ENCODE measurements around the gene DPP4. TPM values are rescaled to one million over a fixed set of nuclear protein-coding genes. Genes with fewer than 3 reads are reported as not detected.
"Not testable (repeated sequence)": the region's sequence is repeated elsewhere in the genome, so short reads cannot be mapped to it uniquely, and the experiment has no call there.

The DPP4 gene
- total RNA-seq, 1 donor from 2014 or later, result not detected

DNA sequence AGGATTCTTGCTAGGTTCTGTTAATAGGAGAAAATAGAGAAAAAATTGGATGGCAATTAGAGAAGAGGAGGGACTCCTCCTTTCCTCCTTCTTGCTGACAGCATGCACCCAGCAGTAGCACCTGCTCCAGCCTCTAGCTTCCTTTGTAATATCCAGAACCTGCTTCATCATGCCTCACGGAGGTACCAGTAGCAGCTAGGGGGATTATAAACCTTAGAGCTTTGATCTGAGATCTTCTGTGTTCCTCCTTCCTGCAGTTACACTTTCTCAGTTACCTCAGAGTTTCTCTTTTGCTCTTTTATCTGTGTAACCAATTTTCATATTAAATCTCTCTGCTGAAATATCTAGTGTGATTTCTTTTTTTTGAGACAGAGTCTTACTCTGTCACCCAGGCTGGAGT lies 16.6 kb downstream of the DPP4 start:
- Mint-ChIP-seq H3K4me3 (ENCODE audit: unreplicated experiment) (no peak overlapping the region), H3K27me3 (ENCODE audit: unreplicated experiment) (peaks cover 12% of the 10 kb centered on the region), H3K27ac (ENCODE audit: unreplicated experiment) (no peak overlapping the region), H3K9me3 (ENCODE audit: unreplicated experiment) (peaks cover 12% of the 10 kb centered on the region), H3K4me1 (ENCODE audit: unreplicated experiment) (no peaks in the 10 kb centered on the region), H3K36me3 (ENCODE audit: unreplicated experiment) (no peaks in the 10 kb centered on the region)
- TF ChIP-seq, protein P1, sequence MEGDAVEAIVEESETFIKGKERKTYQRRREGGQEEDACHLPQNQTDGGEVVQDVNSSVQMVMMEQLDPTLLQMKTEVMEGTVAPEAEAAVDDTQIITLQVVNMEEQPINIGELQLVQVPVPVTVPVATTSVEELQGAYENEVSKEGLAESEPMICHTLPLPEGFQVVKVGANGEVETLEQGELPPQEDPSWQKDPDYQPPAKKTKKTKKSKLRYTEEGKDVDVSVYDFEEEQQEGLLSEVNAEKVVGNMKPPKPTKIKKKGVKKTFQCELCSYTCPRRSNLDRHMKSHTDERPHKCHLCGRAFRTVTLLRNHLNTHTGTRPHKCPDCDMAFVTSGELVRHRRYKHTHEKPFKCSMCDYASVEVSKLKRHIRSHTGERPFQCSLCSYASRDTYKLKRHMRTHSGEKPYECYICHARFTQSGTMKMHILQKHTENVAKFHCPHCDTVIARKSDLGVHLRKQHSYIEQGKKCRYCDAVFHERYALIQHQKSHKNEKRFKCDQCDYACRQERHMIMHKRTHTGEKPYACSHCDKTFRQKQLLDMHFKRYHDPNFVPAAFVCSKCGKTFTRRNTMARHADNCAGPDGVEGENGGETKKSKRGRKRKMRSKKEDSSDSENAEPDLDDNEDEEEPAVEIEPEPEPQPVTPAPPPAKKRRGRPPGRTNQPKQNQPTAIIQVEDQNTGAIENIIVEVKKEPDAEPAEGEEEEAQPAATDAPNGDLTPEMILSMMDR (IDR thresholded peaks at IDR 0.05), result no peak
- DNase-seq (ENCODE audit: extremely low spot score, unreplicated experiment), result no peak

DNA sequence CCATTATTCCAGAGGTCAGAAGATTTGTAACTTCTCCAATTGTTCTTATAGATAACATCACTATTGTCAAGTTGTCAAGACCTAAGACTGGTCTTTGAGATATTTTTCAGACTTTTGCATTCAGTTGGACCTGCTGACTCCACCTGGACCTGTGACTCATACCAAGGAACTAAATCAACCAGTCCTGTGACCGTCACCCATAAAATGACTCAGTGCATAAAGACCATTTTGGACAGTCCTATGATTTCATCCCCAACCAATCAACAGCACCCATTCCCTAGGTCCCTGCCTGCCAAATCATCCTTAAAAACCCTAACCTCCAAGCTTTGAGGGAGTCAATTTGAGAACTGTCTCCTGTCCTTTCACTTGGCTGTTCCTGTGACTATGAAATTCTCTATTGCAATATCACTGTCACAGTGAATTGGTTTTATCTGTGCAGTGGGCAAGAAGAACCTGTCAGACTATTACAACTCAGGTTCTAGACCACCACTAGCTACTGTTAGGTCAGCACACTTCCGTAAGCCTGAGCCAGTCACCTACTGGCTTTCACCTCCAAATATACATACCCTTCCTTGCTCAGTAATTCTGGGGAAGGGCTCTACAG lies 17.1 kb downstream of the DPP4 start:
- Mint-ChIP-seq H3K4me1 (ENCODE audit: unreplicated experiment) (no peaks in the 10 kb centered on the region), H3K36me3 (ENCODE audit: unreplicated experiment) (no peaks in the 10 kb centered on the region), H3K27me3 (ENCODE audit: unreplicated experiment) (peaks cover 12% of the 10 kb centered on the region), H3K9me3 (ENCODE audit: unreplicated experiment) (peaks cover 12% of the 10 kb centered on the region), H3K27ac (ENCODE audit: unreplicated experiment) (no peak overlapping the region), H3K4me3 (ENCODE audit: unreplicated experiment) (no peak overlapping the region)
- TF ChIP-seq, protein P1 (IDR thresholded peaks at IDR 0.05), result no peak
- DNase-seq (ENCODE audit: extremely low spot score, unreplicated experiment), result no peak

DNA sequence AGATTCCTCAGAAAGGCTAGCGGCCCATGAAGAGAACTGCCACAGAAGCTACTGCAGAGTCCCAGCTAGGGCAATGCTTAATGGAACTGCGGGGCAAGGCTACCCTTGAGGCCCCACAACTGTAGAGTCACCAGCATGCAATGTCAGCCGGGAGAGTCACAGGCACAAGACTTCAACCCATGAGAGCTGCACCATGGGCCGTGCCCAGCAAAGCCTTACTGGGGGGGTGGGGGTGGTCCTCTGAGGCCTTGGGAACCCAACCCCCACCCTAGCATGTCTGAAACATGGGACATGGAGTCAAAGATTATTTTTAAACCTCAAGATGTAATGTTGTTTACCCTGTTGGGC lies 20.2 kb downstream of the DPP4 start:
- H3K4me1 Mint-ChIP-seq (ENCODE audit: unreplicated experiment), result no peaks in the 10 kb centered on the region
- TF ChIP-seq, protein P1 (IDR thresholded peaks at IDR 0.05), result no peak
- peaks cover 12% of the 10 kb centered on the region for H3K9me3 Mint-ChIP-seq (ENCODE audit: unreplicated experiment)
- peaks cover under 1% of the 10 kb centered on the region for H3K27me3 Mint-ChIP-seq (ENCODE audit: unreplicated experiment)
- no peak overlapping the region for H3K27ac Mint-ChIP-seq (ENCODE audit: unreplicated experiment)
- no peaks in the 10 kb centered on the region for H3K36me3 Mint-ChIP-seq (ENCODE audit: unreplicated experiment)
- DNase-seq (ENCODE audit: extremely low spot score, unreplicated experiment), result no peak
- no peak overlapping the region for H3K4me3 Mint-ChIP-seq (ENCODE audit: unreplicated experiment)

DNA sequence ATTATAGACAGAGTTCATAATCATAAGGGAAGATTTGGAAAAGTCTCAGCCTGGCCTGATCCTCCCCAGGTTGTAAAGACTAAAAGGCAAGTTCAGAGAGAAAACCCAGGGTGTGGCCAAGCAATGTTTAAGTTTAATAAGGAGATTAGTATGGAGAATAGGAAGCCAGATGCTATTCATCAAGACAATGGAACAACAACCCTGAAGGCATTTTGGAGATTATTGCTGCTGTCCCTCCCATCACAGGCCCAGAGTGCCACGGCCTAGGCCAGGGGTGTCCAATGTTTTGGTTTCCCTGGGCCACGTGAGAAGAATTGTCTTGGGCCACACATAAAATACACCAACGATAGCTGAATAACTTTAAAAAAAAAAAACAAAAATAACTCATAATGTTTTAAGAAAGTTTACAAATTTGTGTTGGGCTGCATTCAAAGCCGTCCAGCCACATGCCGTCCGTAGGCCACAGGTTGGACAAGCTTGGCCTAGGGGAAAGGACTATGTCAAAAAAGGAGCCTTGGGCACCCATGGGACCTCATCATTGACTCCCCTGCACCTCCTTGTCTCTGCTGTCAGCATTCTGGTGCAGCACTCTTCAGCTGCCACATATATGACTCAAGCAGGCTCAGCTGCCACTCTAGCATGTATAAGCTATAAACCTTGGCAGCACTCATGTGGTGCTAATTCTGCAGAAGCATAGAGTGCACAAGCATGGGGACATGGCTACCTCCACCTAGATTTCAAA lies 20.8 kb downstream of the DPP4 start:
- H3K36me3 Mint-ChIP-seq (ENCODE audit: unreplicated experiment), result no peaks in the 10 kb centered on the region
- DNase-seq (ENCODE audit: extremely low spot score, unreplicated experiment), result no peak
- peaks cover 12% of the 10 kb centered on the region for H3K9me3 Mint-ChIP-seq (ENCODE audit: unreplicated experiment)
- no peak overlapping the region for H3K4me3 Mint-ChIP-seq (ENCODE audit: unreplicated experiment)
- no peaks in the 10 kb centered on the region for H3K4me1 Mint-ChIP-seq (ENCODE audit: unreplicated experiment)
- TF ChIP-seq, protein P1 (IDR thresholded peaks at IDR 0.05), result no peak
- no peak overlapping the region for H3K27ac Mint-ChIP-seq (ENCODE audit: unreplicated experiment)
- peaks cover 6% of the 10 kb centered on the region for H3K27me3 Mint-ChIP-seq (ENCODE audit: unreplicated experiment)

DNA sequence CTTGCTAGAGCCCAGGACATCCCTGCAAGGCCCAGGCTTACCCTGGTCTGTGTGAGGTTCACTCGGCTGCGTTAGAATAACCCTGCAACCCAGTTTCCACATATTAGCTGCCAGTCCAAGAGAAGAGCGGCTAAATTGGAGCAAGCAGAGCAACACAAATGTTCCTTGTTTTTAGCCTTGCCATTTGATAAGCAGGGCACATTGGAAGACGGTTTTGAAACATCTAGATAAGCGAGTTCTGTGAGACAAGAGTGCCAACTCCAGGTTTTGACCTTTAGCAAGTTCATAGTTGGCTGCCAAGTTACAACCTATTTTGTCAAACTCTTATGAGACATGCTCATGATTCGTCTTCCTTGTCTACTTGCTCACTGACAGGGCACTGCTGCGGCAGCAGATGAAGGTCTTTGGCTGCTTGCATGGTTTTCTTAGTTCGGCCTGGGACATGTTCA lies 23.5 kb downstream of the DPP4 start:
- Mint-ChIP-seq H3K4me1 (ENCODE audit: unreplicated experiment) (no peaks in the 10 kb centered on the region), H3K4me3 (ENCODE audit: unreplicated experiment) (no peak overlapping the region), H3K36me3 (ENCODE audit: unreplicated experiment) (no peaks in the 10 kb centered on the region), H3K27me3 (ENCODE audit: unreplicated experiment) (peaks cover 9% of the 10 kb centered on the region), H3K9me3 (ENCODE audit: unreplicated experiment) (no peaks in the 10 kb centered on the region), H3K27ac (ENCODE audit: unreplicated experiment) (no peak overlapping the region)
- DNase-seq (ENCODE audit: extremely low spot score, unreplicated experiment), result no peak
- TF ChIP-seq, protein P1 (IDR thresholded peaks at IDR 0.05), result no peak

DNA sequence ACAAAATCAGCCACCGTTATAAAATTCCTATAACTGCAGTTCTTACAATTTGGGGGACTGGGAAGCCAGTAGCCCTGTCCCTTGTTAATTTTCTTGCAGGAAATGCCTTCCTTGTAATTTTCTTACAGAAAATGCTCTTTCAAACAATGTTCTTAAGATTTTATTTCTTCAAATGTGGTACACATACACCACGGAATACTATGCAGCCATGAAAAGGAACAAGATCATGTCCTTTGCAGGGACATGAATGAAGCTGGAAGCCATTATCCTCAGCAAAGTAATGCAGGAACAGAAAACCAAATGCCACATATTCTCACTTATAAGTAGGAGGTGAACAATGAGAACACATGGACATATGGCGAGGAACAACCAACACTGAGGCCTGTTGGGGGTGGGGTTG lies 24.9 kb downstream of the DPP4 start:
- H3K4me3 Mint-ChIP-seq (ENCODE audit: unreplicated experiment); H3K36me3 Mint-ChIP-seq (ENCODE audit: unreplicated experiment); H3K9me3 Mint-ChIP-seq (ENCODE audit: unreplicated experiment); DNase-seq (ENCODE audit: extremely low spot score, unreplicated experiment); H3K27ac Mint-ChIP-seq (ENCODE audit: unreplicated experiment); H3K4me1 Mint-ChIP-seq (ENCODE audit: unreplicated experiment); H3K27me3 Mint-ChIP-seq (ENCODE audit: unreplicated experiment): not testable (repeated sequence)
